BLaER1 treated with 17β-estradiol and CSF1 and Interleukin-3, amounts not matched to agents 10 nM and 100 nM (cell line): ENCODE measurements around the gene KCNK10.

Experiments used
- H3K27ac ChIP-seq, 11 experiments: shearing (Covaris generic); formaldehyde crosslinking; 2 replicates each; pipeline ENCODE4 v1.8.1; 2022
- H3K27me3 ChIP-seq, 11 experiments: shearing (Covaris generic); formaldehyde crosslinking; 2 replicates each; pipeline ENCODE4 v1.8.1; 2022
- H3K36me3 ChIP-seq, 11 experiments: shearing (Covaris generic); formaldehyde crosslinking; 2 replicates each; pipeline ENCODE4 v1.8.1; 2022
- H3K4me1 ChIP-seq, 10 experiments: shearing (Covaris generic); formaldehyde crosslinking; 2 replicates each; pipeline ENCODE4 v1.8.1; 2022
- H3K4me2 ChIP-seq, 11 experiments: shearing (Covaris generic); formaldehyde crosslinking; 2 replicates each; pipeline ENCODE4 v1.8.1; 2022
- H3K4me3 ChIP-seq, 10 experiments: shearing (Covaris generic); formaldehyde crosslinking; 2 replicates each; pipeline ENCODE4 v1.8.1; 2022
- H3K9ac ChIP-seq, 11 experiments: shearing (Covaris generic); formaldehyde crosslinking; 2 replicates each; pipeline ENCODE4 v1.8.1; 2022
- H3K9me3 ChIP-seq, 11 experiments: shearing (Covaris generic); formaldehyde crosslinking; replicated peaks in 1 of 11; 2 replicates each; pipeline ENCODE4 v1.8.1; 2022
- H4K20me1 ChIP-seq, 11 experiments: shearing (Covaris generic); formaldehyde crosslinking; 2 replicates each; pipeline ENCODE4 v1.8.1; 2022
- Cebpa-rat ChIP-seq, 11 experiments: shearing (Covaris generic); IDR thresholded peaks; 2 replicates each; pipeline ENCODE4 v1.8.1; 2022

KCNK10 gene

GRCh38 chr14:88202286-88202685 lies 120.8 kb downstream of the KCNK10 start:
- TF ChIP-seq Cebpa-rat (IDR thresholded peaks at IDR 0.05), result no peak

GRCh38 chr14:88201851-88202250 lies 121.2 kb downstream of the KCNK10 start:
- Histone ChIP-seq H3K9ac (no peak overlapping the region), H3K4me2 (0 out of 22 replicates have a peak overlapping the region, but pooled peaks of 1 of the 11 experiments have one; percentile 1), H3K27ac (no peak overlapping the region), H4K20me1 (no peaks in the 10 kb centered on the region), H3K4me3 (no peak overlapping the region), H3K4me1 (peaks cover 0 to 18% (median 0%) of the 10 kb centered on the region in 10 experiments; a peak in 5 of 20 replicates), H3K9me3 (peaks cover 0 to 9% (median 0%) of the 10 kb centered on the region in 11 experiments; a peak in 7 of 22 replicates), H3K27me3 (no peaks in the 10 kb centered on the region), H3K36me3 (no peaks in the 10 kb centered on the region)
- TF ChIP-seq Cebpa-rat (IDR thresholded peaks at IDR 0.05), result no peak

More at GRCh38 chr14:88202286-88202685, 120.8 kb downstream of the KCNK10 start:
- H3K4me2 ChIP-seq, result 0 out of 22 replicates have a peak overlapping the region, but pooled peaks of 1 of the 11 experiments have one; percentile 1
- H3K27ac ChIP-seq, result no peak overlapping the region
- peaks cover 0 to 14% (median 4%) of the 10 kb centered on the region in 11 experiments; a peak in 8 of 22 replicates for H3K9me3 ChIP-seq
- peaks cover 0 to 3% (median 0%) of the 10 kb centered on the region in 11 experiments; a peak in 1 of 22 replicates for H3K36me3 ChIP-seq
- no peaks in the 10 kb centered on the region for H4K20me1 ChIP-seq
- H3K4me1 ChIP-seq, result peaks cover 0 to 22% (median 3%) of the 10 kb centered on the region in 10 experiments; a peak in 9 of 20 replicates
- H3K9ac ChIP-seq, result no peak overlapping the region
- no peaks in the 10 kb centered on the region for H3K27me3 ChIP-seq
- no peak overlapping the region for H3K4me3 ChIP-seq

- TF ChIP-seq Cebpa-rat (IDR thresholded peaks at IDR 0.05), result no peak
- Histone ChIP-seq H3K27me3 (no peaks in the 10 kb centered on the region), H3K9ac (no peak overlapping the region), H3K9me3 (no peaks in the 10 kb centered on the region), H4K20me1 (no peaks in the 10 kb centered on the region), H3K4me2 (no peak overlapping the region), H3K27ac (no peak overlapping the region), H3K4me1 (peaks cover 0 to 8% (median 0%) of the 10 kb centered on the region in 10 experiments; a peak in 2 of 20 replicates), H3K4me3 (no peak overlapping the region), H3K36me3 (no peaks in the 10 kb centered on the region)
Observed at GRCh38 chr14:88199882-88200281, 123.2 kb downstream of the KCNK10 start.

GRCh38 chr14:88198446-88198845 lies 124.6 kb downstream of the KCNK10 start:
- no peak overlapping the region for H3K9ac ChIP-seq
- H3K4me3 ChIP-seq, result no peak overlapping the region
- H3K27ac ChIP-seq, result no peak overlapping the region
- H4K20me1 ChIP-seq, result no peaks in the 10 kb centered on the region
- no peak for TF ChIP-seq Cebpa-rat (IDR thresholded peaks at IDR 0.05)
- H3K9me3 ChIP-seq, result no peaks in the 10 kb centered on the region
- H3K27me3 ChIP-seq, result no peaks in the 10 kb centered on the region
- peak overlapping the region in 3 of 11 experiments; percentile 20 to 32 (median 29); a peak in 4 of 22 replicates for H3K4me2 ChIP-seq
- H3K36me3 ChIP-seq, result no peaks in the 10 kb centered on the region
- H3K4me1 ChIP-seq, result peaks cover 0 to 8% (median 0%) of the 10 kb centered on the region in 10 experiments; a peak in 2 of 20 replicates

GRCh38 chr14:88196925-88197324 lies 126.1 kb downstream of the KCNK10 start:
- Histone ChIP-seq H4K20me1 (no peaks in the 10 kb centered on the region), H3K9me3 (no peaks in the 10 kb centered on the region), H3K4me1 (peaks cover 0 to 8% (median 2%) of the 10 kb centered on the region in 10 experiments; a peak in 7 of 20 replicates), H3K27ac (no peak overlapping the region), H3K4me2 (no peak overlapping the region), H3K27me3 (no peaks in the 10 kb centered on the region), H3K36me3 (no peaks in the 10 kb centered on the region), H3K9ac (no peak overlapping the region), H3K4me3 (no peak overlapping the region)
- no peak for TF ChIP-seq Cebpa-rat (IDR thresholded peaks at IDR 0.05)

GRCh38 chr14:88196116-88196890 lies 126.8 kb downstream of the KCNK10 start:
- Histone ChIP-seq H3K9me3 (no peaks in the 10 kb centered on the region), H3K4me3 (no peak overlapping the region), H3K4me2 (no peak overlapping the region), H4K20me1 (no peaks in the 10 kb centered on the region), H3K27ac (no peak overlapping the region), H3K36me3 (no peaks in the 10 kb centered on the region), H3K9ac (no peak overlapping the region), H3K4me1 (peaks cover under 1 to 13% (median 7%) of the 10 kb centered on the region in 10 experiments; a peak in 14 of 20 replicates), H3K27me3 (no peaks in the 10 kb centered on the region)
- no peak for TF ChIP-seq Cebpa-rat (IDR thresholded peaks at IDR 0.05)

GRCh38 chr14:88195676-88196075 lies 127.4 kb downstream of the KCNK10 start:
- peaks cover 7 to 20% (median 13%) of the 10 kb centered on the region in 10 experiments; a peak in 18 of 20 replicates for H3K4me1 ChIP-seq
- no peaks in the 10 kb centered on the region for H4K20me1 ChIP-seq
- no peak overlapping the region for H3K4me2 ChIP-seq
- H3K9ac ChIP-seq, result no peak overlapping the region
- H3K27ac ChIP-seq, result no peak overlapping the region
- no peak for TF ChIP-seq Cebpa-rat (IDR thresholded peaks at IDR 0.05)
- no peaks in the 10 kb centered on the region for H3K27me3 ChIP-seq
- H3K9me3 ChIP-seq, result no peaks in the 10 kb centered on the region
- no peak overlapping the region for H3K4me3 ChIP-seq
- no peaks in the 10 kb centered on the region for H3K36me3 ChIP-seq

GRCh38 chr14:88194531-88194930 lies 128.5 kb downstream of the KCNK10 start:
- Histone ChIP-seq H3K4me1 (peaks cover 17 to 30% (median 23%) of the 10 kb centered on the region in 10 experiments), H3K27me3 (no peaks in the 10 kb centered on the region), H3K27ac (no peak overlapping the region), H3K4me3 (no peak overlapping the region), H4K20me1 (no peaks in the 10 kb centered on the region), H3K9ac (no peak overlapping the region), H3K36me3 (no peaks in the 10 kb centered on the region), H3K4me2 (no peak overlapping the region), H3K9me3 (no peaks in the 10 kb centered on the region)
- no peak for TF ChIP-seq Cebpa-rat (IDR thresholded peaks at IDR 0.05)

- peak overlapping the region in 9 of 11 experiments; percentile 6 to 39 (median 19); a peak in 10 of 22 replicates for H3K4me2 ChIP-seq
- H3K4me3 ChIP-seq, result no peak overlapping the region
- no peak for TF ChIP-seq Cebpa-rat (IDR thresholded peaks at IDR 0.05)
- no peaks in the 10 kb centered on the region for H3K27me3 ChIP-seq
- peaks cover 29 to 48% (median 33%) of the 10 kb centered on the region in 10 experiments for H3K4me1 ChIP-seq
- peaks cover 0 to 1% (median 0%) of the 10 kb centered on the region in 11 experiments; a peak in 1 of 22 replicates for H3K36me3 ChIP-seq
- no peaks in the 10 kb centered on the region for H3K9me3 ChIP-seq
- no peak overlapping the region for H3K9ac ChIP-seq
- no peaks in the 10 kb centered on the region for H4K20me1 ChIP-seq
- no peak overlapping the region for H3K27ac ChIP-seq
Observed at GRCh38 chr14:88191605-88192004, 131.5 kb downstream of the KCNK10 start.
